KMS-11 (cell line): Measurements from ENCODE around the gene DACT3.

Experiments
- H2AFZ ChIP-seq: fragments of 200-600 bp; sonication (generic); 2 replicates; pipeline ENCODE4 v1.6.1; 2016; ENCODE audit warnings: antibody characterized with exemption, mixed run types, low read depth
- H3K27ac ChIP-seq: fragments of 200-600 bp; sonication (generic); 2 replicates; pipeline ENCODE4 v1.6.1; 2016; ENCODE audit warnings: mild to moderate bottlenecking, mixed run types
- H3K27me3 ChIP-seq: fragments of 200-600 bp; sonication (generic); 2 replicates; pipeline ENCODE4 v1.6.1; 2017; ENCODE audit warnings: mild to moderate bottlenecking, low read depth, mixed run types, moderate library complexity; ENCODE audit not compliant: insufficient read depth
- H3K36me3 ChIP-seq: fragments of 200-600 bp; sonication (generic); 2 replicates; pipeline ENCODE4 v1.6.1; 2017; ENCODE audit warnings: mild to moderate bottlenecking, mixed run types; ENCODE audit not compliant: insufficient read depth
- H3K4me1 ChIP-seq: fragments of 200-600 bp; sonication (generic); 2 replicates; pipeline ENCODE4 v1.6.1; 2016; ENCODE audit warnings: mild to moderate bottlenecking, low read depth, mixed run types; ENCODE audit not compliant: poor library complexity, severe bottlenecking
- H3K4me2 ChIP-seq: fragments of 200-600 bp; sonication (generic); 2 replicates; pipeline ENCODE4 v1.7.0; 2016; ENCODE audit warnings: mild to moderate bottlenecking, mixed run types
- H3K4me3 ChIP-seq: fragments of 200-600 bp; sonication (generic); IDR thresholded peaks from 2 replicates; pipeline ENCODE4 v1.6.1; 2017; ENCODE audit warnings: low read depth, low read length, mixed read lengths; ENCODE audit not compliant: insufficient read depth
- H3K79me2 ChIP-seq: fragments of 200-600 bp; sonication (generic); 2 replicates; pipeline ENCODE4 v1.6.1; 2016; ENCODE audit warnings: low read depth, mixed run types; ENCODE audit not compliant: insufficient read depth
- H3K9ac ChIP-seq: fragments of 200-600 bp; sonication (generic); 2 replicates; pipeline ENCODE4 v1.6.1; 2016; ENCODE audit warnings: mild to moderate bottlenecking, mixed run types
- H4K20me1 ChIP-seq: fragments of 200-600 bp; sonication (generic); 2 replicates; pipeline ENCODE4 v1.6.1; 2016; ENCODE audit warnings: mild to moderate bottlenecking, mixed run types; ENCODE audit not compliant: insufficient read depth
- TF ChIP-seq, protein P1 (sequence below): fragments of 200-600 bp; sonication (generic); conservative IDR thresholded peaks from 2 replicates; pipeline ENCODE4 v1.6.1; 2017; ENCODE audit warnings: low read depth, mild to moderate bottlenecking, antibody characterized with exemption, low read length, moderate library complexity, mixed read lengths

The DACT3 gene

DNA sequence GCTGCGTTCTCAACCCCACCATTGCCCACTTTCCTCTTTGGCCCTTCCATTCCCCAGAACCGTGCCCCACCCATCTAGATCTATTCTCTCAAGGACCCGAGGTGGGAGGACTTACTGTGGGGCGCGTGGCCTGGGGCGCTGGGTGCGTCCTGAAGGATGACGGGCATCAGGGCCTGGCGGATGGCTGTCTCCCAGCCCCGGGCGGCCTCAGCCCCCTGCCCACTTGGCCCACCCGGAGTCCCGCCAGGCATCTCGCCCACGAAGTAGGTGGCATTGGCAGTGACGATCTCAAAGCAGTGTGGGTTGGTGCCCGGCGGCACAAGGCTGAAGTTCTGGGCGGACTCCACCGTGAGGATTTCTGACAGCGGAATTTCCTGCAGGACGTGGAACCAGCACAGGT lies 32.8 kb upstream of the DACT3 start:
- Histone ChIP-seq H3K36me3 (peaks cover 21% of the 10 kb centered on the region; the same call in 1 of the 2 replicates), H3K9ac (no peak overlapping the region), H3K27ac (no peak overlapping the region), H3K4me1 (no peaks in the 10 kb centered on the region), H3K79me2 (no peaks in the 10 kb centered on the region), H3K4me3 (no peak overlapping the region), H3K4me2 (no peak overlapping the region), H2AFZ (no peak overlapping the region), H4K20me1 (no peaks in the 10 kb centered on the region), H3K27me3 (no peaks in the 10 kb centered on the region)
- TF ChIP-seq, protein P1, sequence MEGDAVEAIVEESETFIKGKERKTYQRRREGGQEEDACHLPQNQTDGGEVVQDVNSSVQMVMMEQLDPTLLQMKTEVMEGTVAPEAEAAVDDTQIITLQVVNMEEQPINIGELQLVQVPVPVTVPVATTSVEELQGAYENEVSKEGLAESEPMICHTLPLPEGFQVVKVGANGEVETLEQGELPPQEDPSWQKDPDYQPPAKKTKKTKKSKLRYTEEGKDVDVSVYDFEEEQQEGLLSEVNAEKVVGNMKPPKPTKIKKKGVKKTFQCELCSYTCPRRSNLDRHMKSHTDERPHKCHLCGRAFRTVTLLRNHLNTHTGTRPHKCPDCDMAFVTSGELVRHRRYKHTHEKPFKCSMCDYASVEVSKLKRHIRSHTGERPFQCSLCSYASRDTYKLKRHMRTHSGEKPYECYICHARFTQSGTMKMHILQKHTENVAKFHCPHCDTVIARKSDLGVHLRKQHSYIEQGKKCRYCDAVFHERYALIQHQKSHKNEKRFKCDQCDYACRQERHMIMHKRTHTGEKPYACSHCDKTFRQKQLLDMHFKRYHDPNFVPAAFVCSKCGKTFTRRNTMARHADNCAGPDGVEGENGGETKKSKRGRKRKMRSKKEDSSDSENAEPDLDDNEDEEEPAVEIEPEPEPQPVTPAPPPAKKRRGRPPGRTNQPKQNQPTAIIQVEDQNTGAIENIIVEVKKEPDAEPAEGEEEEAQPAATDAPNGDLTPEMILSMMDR, result no peak

DNA sequence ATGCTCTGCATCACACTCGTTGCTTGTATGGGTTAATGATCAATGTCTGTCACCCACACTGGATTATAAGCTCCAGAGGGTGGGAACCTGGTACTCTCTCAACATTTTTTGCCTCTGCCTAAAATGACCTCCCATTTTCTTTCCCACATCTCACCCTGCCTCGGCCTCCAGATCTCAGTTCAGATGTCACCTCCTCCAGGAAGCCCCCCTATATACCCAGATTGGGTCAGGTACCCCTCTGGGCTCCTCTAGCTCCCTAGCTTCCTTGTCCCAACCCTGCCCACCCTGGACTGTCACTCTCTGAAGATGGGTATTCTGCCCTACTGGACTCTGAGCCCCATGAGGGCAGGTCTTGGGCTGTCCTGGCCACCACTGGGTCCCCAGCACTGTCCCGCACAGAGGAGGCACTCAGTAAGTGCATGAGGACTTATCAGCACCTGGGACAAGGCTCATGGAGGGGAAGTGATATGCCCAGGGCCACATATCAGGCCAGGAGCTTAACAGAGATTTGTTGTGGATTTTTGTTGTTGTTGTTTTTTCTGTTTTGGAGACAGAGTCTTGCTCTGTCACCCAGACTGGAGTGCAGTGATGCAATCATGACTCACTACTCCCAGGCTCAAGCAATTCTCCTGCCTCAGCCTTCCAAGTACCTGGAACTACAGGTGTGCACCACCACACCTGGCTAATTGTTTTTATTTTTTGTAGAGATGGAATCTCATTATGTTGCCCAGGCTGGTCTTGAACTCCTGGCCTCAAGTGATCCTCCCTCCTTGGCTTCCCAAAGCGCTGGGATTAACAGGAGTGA lies 32.1 kb upstream of the DACT3 start:
- no peaks in the 10 kb centered on the region for H3K4me1 ChIP-seq
- TF ChIP-seq, protein P1, result no peak
- no peak overlapping the region for H3K9ac ChIP-seq
- no peaks in the 10 kb centered on the region for H3K27me3 ChIP-seq
- no peak overlapping the region for H3K27ac ChIP-seq
- no peak overlapping the region for H3K4me3 ChIP-seq
- H4K20me1 ChIP-seq, result no peaks in the 10 kb centered on the region
- no peaks in the 10 kb centered on the region for H3K79me2 ChIP-seq
- peaks cover 21% of the 10 kb centered on the region; the same call in 1 of the 2 replicates for H3K36me3 ChIP-seq
- no peak overlapping the region for H3K4me2 ChIP-seq
- H2AFZ ChIP-seq, result no peak overlapping the region

DNA sequence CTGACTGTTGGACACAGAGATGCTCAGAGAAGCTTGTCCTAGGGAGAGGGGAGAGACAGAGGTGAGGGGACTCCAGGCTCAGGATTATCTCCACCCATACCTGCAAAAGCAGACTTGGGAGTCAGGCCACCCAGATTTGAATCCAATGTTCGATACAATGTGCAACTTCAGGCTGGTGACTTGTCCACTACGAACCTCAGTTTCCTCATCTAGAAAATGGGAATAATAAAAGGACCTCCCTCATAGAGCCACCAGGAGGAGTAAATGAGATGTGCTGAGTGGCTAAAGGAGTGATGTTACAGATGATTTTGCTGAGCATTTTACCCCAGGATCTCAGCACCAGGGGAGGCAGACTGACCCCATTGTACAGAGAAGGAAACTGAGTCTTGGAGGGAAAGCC lies 31.0 kb upstream of the DACT3 start:
- H3K27me3 ChIP-seq, result no peaks in the 10 kb centered on the region

DNA sequence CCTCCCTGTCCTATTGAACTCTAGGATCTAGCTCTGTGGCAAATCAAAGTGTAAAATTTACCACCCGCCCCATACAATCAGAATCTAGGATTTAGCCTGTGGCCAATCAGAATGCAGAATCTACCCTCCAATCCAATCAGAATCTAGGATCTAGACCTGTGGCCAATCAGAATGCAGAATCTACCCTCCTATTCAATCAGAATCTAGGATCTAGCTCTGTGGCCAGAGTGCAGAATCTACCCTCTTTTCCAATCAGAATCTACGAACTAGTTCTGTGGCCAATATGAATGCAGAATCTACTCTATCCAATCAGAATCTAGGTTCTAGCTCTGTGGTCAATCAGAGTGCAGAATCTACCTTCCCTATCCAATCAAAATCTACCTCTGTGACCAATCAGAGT lies 30.1 kb upstream of the DACT3 start:
- no peaks in the 10 kb centered on the region for H3K79me2 ChIP-seq
- TF ChIP-seq, protein P1, result no peak

More for the DNA sequence above, 31.0 kb upstream of the DACT3 start:
- Histone ChIP-seq H3K4me2 (no peak overlapping the region), H3K9ac (no peak overlapping the region), H3K79me2 (no peaks in the 10 kb centered on the region), H3K4me3 (no peak overlapping the region), H4K20me1 (no peaks in the 10 kb centered on the region), H3K36me3 (peaks cover 21% of the 10 kb centered on the region; the same call in 1 of the 2 replicates), H3K4me1 (no peaks in the 10 kb centered on the region), H2AFZ (no peak overlapping the region), H3K27ac (no peak overlapping the region)
- TF ChIP-seq, protein P1, result no peak

More for the DNA sequence above, 30.1 kb upstream of the DACT3 start:
- H3K4me2 ChIP-seq, result no peak overlapping the region
- H4K20me1 ChIP-seq, result no peaks in the 10 kb centered on the region
- H3K27me3 ChIP-seq, result no peaks in the 10 kb centered on the region
- H3K4me1 ChIP-seq, result no peaks in the 10 kb centered on the region
- H3K4me3 ChIP-seq, result no peak overlapping the region
- no peak overlapping the region for H2AFZ ChIP-seq
- H3K27ac ChIP-seq, result no peak overlapping the region
- H3K36me3 ChIP-seq, result peaks cover 19% of the 10 kb centered on the region; the same call in 1 of the 2 replicates
- no peak overlapping the region for H3K9ac ChIP-seq
